ENCODE results near the gene NOXRED1. TPM values are rescaled to one million over a fixed set of nuclear protein-coding genes. Genes with fewer than 3 reads are reported as not detected.
"Not testable (repeated sequence)": the region's sequence is repeated elsewhere in the genome, so short reads cannot be mapped to it uniquely, and the experiment has no call there.

The NOXRED1 gene
- total RNA-seq, 3 donors from 2014 or later: 0.15 to 0.18 TPM; not detected in 1

- Mint-ChIP-seq H3K9me3 (no peaks in the 10 kb centered on the region), H3K27me3 (ENCODE audit: low read depth) (no peaks in the 10 kb centered on the region), H3K4me1 (ENCODE audit: low read depth) (no peaks in the 10 kb centered on the region), H3K36me3 (ENCODE audit: insufficient read depth) (peaks cover 32% of the 10 kb centered on the region), H3K4me3 (no peak overlapping the region)
- ATAC-seq: no peak
- no peak for DNase-seq
These were observed 12.7 kb upstream of the NOXRED1 start for GRCh38 chr14:77436042-77436441.

DNA sequence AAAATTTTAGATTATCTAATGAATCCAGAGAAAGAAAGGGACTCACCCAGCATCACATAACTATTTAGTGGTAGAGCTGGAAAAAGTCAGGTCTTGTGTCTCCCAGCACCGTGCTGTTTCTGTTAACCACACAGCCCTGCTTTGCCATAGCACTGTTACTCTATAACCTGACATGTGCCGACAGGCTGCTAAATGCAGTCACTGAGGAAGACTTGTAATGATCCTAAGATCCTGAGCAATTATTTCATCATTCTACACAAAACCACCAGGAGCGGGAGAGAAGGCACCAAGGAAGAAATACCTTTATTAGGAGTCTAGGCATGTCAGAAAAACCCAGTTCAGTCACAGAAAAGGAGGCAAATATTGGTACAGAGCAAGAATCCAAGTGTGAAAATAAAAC is 3.1 kb upstream of the NOXRED1 start:
- Mint-ChIP-seq H3K36me3 (ENCODE audit: insufficient read depth) (peaks cover 85% of the 10 kb centered on the region), H3K9me3 (peaks cover 7% of the 10 kb centered on the region), H3K4me3 (no peak overlapping the region), H3K4me1 (ENCODE audit: low read depth) (no peaks in the 10 kb centered on the region), H3K27me3 (ENCODE audit: low read depth) (no peaks in the 10 kb centered on the region)
- DNase-seq: no peak
- ATAC-seq: no peak

GRCh38 chr14:77424862-77425261 is 1.5 kb upstream of the NOXRED1 start:
- Mint-ChIP-seq H3K4me1 (ENCODE audit: low read depth) (no peaks in the 10 kb centered on the region), H3K36me3 (ENCODE audit: insufficient read depth) (peaks cover 80% of the 10 kb centered on the region), H3K4me3 (no peak overlapping the region), H3K9me3 (peaks cover 10% of the 10 kb centered on the region), H3K27me3 (ENCODE audit: low read depth) (no peaks in the 10 kb centered on the region)
- DNase-seq (no peak), ATAC-seq (no peak)

DNA sequence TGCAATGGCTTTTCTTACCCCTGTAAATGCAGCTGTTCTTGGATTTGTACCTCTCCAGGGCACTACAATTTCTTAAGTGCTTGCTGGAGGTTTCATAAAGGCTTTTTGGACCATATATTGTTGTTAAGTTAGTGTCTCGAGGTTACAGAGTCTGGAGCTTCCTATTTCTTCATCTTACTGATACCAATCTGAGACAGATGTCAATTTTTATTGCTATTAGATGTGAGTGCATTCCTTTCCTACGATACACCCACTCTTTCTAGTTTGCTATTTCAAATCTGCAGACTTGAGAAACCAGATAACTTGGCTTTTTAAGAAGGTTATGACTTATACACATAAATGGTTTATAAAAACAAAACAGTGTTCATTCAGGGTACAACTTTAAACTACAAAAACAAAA is 2.1 kb downstream of the NOXRED1 start:
- H3K4me3 Mint-ChIP-seq: no peak overlapping the region
- no peaks in the 10 kb centered on the region for H3K27me3 Mint-ChIP-seq (ENCODE audit: low read depth)
- no peak for DNase-seq
- no peaks in the 10 kb centered on the region for H3K4me1 Mint-ChIP-seq (ENCODE audit: low read depth)
- H3K9me3 Mint-ChIP-seq: peaks cover 27% of the 10 kb centered on the region
- H3K36me3 Mint-ChIP-seq (ENCODE audit: insufficient read depth): peaks cover 47% of the 10 kb centered on the region
- ATAC-seq: no peak

DNA sequence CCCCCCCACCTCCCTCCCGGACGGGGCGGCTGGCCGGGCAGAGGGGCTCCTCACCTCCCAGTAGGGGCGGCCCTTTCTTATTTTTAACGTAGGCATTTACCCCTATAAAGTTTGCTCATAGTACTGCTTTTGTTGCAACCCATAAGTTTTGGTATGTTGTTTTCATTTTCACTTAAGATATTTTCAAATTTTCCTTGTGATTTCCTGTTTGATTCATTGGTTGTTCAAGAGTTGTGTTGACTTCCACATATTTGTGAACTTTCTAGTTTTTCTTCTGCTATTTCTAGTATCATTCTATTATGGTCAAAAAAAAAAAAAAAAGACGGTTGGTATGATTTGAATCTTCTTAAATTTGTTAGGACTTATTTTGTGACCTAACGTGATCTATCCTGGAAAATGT is 6.5 kb downstream of the NOXRED1 start:
- no peaks in the 10 kb centered on the region for H3K27me3 Mint-ChIP-seq (ENCODE audit: low read depth)
- ATAC-seq (no peak), DNase-seq (no peak)
- no peak overlapping the region for H3K4me3 Mint-ChIP-seq
- no peaks in the 10 kb centered on the region for H3K4me1 Mint-ChIP-seq (ENCODE audit: low read depth)
- H3K9me3 Mint-ChIP-seq: peaks cover 23% of the 10 kb centered on the region
- peaks cover 10% of the 10 kb centered on the region for H3K36me3 Mint-ChIP-seq (ENCODE audit: insufficient read depth)

DNA sequence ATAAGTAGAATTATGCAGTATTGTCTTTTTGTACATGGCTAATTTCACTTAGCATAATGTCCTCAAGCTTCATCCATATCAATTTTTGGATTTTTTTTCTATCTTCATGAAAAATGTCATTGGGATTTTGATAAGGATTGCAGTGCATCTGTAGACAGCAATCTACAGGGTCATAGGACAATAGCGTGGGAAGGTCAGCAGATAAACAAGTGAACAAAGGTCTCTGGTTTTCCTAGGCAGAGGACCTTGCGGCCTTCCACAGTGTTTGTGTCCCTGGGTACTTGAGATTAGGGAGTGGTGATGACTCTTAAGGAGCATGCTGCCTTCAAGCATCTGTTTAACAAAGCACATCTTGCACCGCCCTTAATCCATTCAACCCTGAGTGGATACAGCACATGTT is 7.2 kb downstream of the NOXRED1 start:
- H3K27me3 Mint-ChIP-seq (ENCODE audit: low read depth); H3K36me3 Mint-ChIP-seq (ENCODE audit: insufficient read depth); DNase-seq; ATAC-seq; H3K4me3 Mint-ChIP-seq; H3K4me1 Mint-ChIP-seq (ENCODE audit: low read depth): not testable (repeated sequence)
- peaks cover 21% of the 10 kb centered on the region for H3K9me3 Mint-ChIP-seq

GRCh38 chr14:77415403-77416030 is 7.8 kb downstream of the NOXRED1 start:
- H3K27me3 Mint-ChIP-seq (ENCODE audit: low read depth); DNase-seq; H3K4me1 Mint-ChIP-seq (ENCODE audit: low read depth); ATAC-seq; H3K4me3 Mint-ChIP-seq; H3K36me3 Mint-ChIP-seq (ENCODE audit: insufficient read depth): not testable (repeated sequence)
- peaks cover 21% of the 10 kb centered on the region for H3K9me3 Mint-ChIP-seq

DNA sequence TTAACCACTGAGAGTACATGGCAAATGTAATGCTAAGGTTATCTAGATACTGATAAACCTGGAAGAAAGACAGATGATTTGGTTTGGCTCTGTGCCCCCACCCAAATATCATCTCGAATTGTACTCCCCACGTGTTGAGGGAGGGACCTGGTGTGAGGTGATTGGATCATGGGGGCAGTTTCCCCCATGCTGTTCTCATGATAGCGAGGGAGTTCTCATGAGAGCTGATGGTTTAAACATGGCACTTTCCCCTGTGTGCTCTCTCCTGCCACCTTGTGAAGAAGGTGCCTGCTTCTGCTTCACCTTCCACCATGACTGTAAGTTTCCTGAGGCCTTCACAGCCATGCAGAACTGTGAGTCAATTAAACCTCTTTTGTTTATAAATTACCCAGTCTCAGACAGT is 14.2 kb downstream of the NOXRED1 start:
- peaks cover 10% of the 10 kb centered on the region for H3K4me1 Mint-ChIP-seq (ENCODE audit: low read depth)
- no peak for DNase-seq
- ATAC-seq: no peak
- H3K27me3 Mint-ChIP-seq (ENCODE audit: low read depth): no peaks in the 10 kb centered on the region
- no peak overlapping the region for H3K4me3 Mint-ChIP-seq
- H3K36me3 Mint-ChIP-seq (ENCODE audit: insufficient read depth): peaks cover 3% of the 10 kb centered on the region
- H3K9me3 Mint-ChIP-seq: no peaks in the 10 kb centered on the region

DNA sequence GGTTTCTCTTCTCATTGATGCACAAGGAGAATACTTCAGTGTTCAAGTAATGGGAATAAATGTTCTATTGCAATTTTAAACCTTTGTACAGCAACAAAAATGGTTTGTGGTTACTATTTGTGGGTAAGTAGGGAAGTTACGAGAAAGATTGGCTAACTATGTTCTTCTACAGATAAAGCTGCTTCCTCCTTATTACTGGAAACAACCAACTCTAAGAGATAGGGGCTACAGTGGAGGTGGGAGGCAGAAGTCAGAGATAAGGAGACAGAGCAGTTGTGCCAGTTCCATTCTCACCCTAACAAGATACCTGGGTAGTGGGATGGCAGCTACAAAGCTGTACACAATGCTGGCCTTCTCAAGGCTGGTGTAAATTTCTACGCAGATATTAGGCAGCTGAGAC is 16.2 kb downstream of the NOXRED1 start:
- H3K36me3 Mint-ChIP-seq (ENCODE audit: insufficient read depth): peaks cover 3% of the 10 kb centered on the region
- peaks cover 10% of the 10 kb centered on the region for H3K4me1 Mint-ChIP-seq (ENCODE audit: low read depth)
- ATAC-seq (no peak), DNase-seq (no peak)
- H3K4me3 Mint-ChIP-seq: no peak overlapping the region
- no peaks in the 10 kb centered on the region for H3K27me3 Mint-ChIP-seq (ENCODE audit: low read depth)
- H3K9me3 Mint-ChIP-seq: no peaks in the 10 kb centered on the region

DNA sequence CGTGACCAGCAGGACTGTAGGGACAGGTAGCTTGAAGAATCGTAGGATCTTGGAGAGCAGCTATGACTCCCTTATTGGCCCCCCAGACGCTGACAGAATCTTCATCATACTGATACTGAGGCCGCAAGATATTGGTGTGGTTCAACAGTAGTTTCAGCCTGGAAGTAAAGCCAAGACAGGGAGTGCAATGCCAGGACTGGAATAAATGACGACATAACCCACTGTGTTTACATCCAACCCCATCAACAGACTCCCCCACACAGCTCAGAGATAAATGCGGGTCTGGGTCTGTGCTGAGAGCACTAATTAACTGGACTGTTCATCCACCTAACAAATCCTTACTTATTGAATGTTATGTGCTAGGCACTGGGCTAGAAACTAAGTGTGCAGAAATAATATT is 16.6 kb downstream of the NOXRED1 start:
- Mint-ChIP-seq H3K4me1 (ENCODE audit: low read depth) (peaks cover 10% of the 10 kb centered on the region), H3K9me3 (no peaks in the 10 kb centered on the region), H3K27me3 (ENCODE audit: low read depth) (no peaks in the 10 kb centered on the region), H3K4me3 (no peak overlapping the region), H3K36me3 (ENCODE audit: insufficient read depth) (peaks cover 3% of the 10 kb centered on the region)
- ATAC-seq: no peak
- no peak for DNase-seq

- Mint-ChIP-seq H3K4me3 (no peak overlapping the region), H3K27me3 (ENCODE audit: low read depth) (no peaks in the 10 kb centered on the region), H3K36me3 (ENCODE audit: insufficient read depth) (peaks cover 3% of the 10 kb centered on the region), H3K4me1 (ENCODE audit: low read depth) (peaks cover 10% of the 10 kb centered on the region), H3K9me3 (no peaks in the 10 kb centered on the region)
- ATAC-seq: no peak
- DNase-seq: no peak
These were observed 17.2 kb downstream of the NOXRED1 start for GRCh38 chr14:77406086-77406485.

- DNase-seq (no peak), ATAC-seq (no peak)
- peaks cover 3% of the 10 kb centered on the region for H3K36me3 Mint-ChIP-seq (ENCODE audit: insufficient read depth)
- H3K4me3 Mint-ChIP-seq: no peak overlapping the region
- H3K9me3 Mint-ChIP-seq: no peaks in the 10 kb centered on the region
- peaks cover 10% of the 10 kb centered on the region for H3K4me1 Mint-ChIP-seq (ENCODE audit: low read depth)
- H3K27me3 Mint-ChIP-seq (ENCODE audit: low read depth): no peaks in the 10 kb centered on the region
These were observed 19.6 kb downstream of the NOXRED1 start for GRCh38 chr14:77403768-77404167.

DNA sequence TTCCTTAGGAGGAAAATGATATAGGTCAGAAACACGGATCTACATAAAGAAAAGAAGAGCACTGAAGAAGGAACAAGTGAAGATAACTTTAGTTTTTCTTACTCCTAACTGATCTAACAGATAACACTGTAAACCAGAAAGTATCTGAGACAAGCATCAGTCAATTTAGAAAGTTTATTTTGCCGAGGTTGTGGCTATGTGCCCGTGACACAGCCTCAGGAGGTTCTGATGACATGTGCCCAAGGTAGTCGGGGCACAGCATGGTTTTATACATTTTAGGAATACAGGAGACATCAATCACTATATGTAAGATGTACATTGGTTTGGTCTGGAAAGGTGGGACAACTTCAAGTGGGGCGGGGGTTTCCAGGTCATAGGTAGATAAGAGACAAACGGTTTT is 23.1 kb downstream of the NOXRED1 start:
- DNase-seq (no peak), ATAC-seq (no peak)
- peaks cover 5% of the 10 kb centered on the region for H3K36me3 Mint-ChIP-seq (ENCODE audit: insufficient read depth)

GRCh38 chr14:77390188-77390587 is 33.1 kb downstream of the NOXRED1 start:
- H3K36me3 Mint-ChIP-seq (ENCODE audit: insufficient read depth): no peaks in the 10 kb centered on the region
- no peak for ATAC-seq
- H3K4me3 Mint-ChIP-seq: no peak overlapping the region
- H3K27me3 Mint-ChIP-seq (ENCODE audit: low read depth): no peaks in the 10 kb centered on the region
- DNase-seq: no peak
- no peaks in the 10 kb centered on the region for H3K9me3 Mint-ChIP-seq
- no peaks in the 10 kb centered on the region for H3K4me1 Mint-ChIP-seq (ENCODE audit: low read depth)

More for the DNA sequence above, 23.1 kb downstream of the NOXRED1 start:
- Mint-ChIP-seq H3K9me3 (no peaks in the 10 kb centered on the region), H3K27me3 (ENCODE audit: low read depth) (no peaks in the 10 kb centered on the region), H3K4me3 (no peak overlapping the region), H3K4me1 (ENCODE audit: low read depth) (no peaks in the 10 kb centered on the region)

DNA sequence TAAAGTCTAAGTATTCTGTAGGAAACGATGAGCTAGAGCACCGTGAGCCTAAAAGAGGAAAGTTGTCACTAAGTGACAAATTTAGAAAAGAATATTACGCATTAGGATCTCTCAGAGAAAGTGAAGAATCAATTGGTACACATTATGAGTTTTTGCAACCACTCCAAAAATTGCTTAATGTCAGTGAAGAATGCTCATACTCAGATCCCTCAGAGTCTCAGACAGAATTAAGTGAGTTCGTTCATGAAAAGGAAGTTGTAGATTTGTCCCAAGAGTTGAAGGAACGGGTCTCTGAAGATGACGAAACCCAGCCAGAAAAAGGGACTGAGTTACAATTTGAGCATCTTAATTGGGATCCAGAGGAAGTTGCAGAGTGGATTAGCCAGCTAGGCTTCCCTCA is 44.6 kb downstream of the NOXRED1 start:
- no peak overlapping the region for H3K4me3 Mint-ChIP-seq
- H3K27me3 Mint-ChIP-seq (ENCODE audit: low read depth): no peaks in the 10 kb centered on the region
- H3K4me1 Mint-ChIP-seq (ENCODE audit: low read depth): peaks cover 20% of the 10 kb centered on the region
- H3K9me3 Mint-ChIP-seq: no peaks in the 10 kb centered on the region
- ATAC-seq (no peak), DNase-seq (no peak)
- H3K36me3 Mint-ChIP-seq (ENCODE audit: insufficient read depth): peaks cover 1% of the 10 kb centered on the region

DNA sequence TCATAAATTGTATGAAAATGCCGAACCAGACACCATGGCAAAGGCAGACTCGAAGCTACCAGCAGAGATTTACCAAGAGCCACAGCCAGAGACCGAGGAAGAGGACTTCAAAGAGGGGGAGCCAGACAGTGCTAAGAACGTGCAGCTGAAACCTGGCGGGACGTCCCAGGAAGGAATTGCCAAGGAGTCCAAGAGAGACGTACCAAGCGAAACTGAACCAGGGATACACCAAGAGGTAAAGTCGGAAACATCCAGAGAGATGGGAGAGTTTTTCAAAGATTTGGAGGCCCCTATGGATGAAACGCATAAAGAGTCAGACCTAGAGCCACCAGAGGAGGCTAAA is 45.9 kb downstream of the NOXRED1 start:
- peak; percentile 2 to 5 for ATAC-seq
- H3K36me3 Mint-ChIP-seq (ENCODE audit: insufficient read depth): peaks cover 2% of the 10 kb centered on the region
- H3K9me3 Mint-ChIP-seq: no peaks in the 10 kb centered on the region
- no peak overlapping the region for H3K4me3 Mint-ChIP-seq
- peaks cover 31% of the 10 kb centered on the region for H3K4me1 Mint-ChIP-seq (ENCODE audit: low read depth)
- no peaks in the 10 kb centered on the region for H3K27me3 Mint-ChIP-seq (ENCODE audit: low read depth)
- DNase-seq: no peak

Data from activated T-cell treated with anti-CD3 and anti-CD28 coated beads, Interleukin-2, amount 50 U/mL, for 4 hours (primary cell).